Measurements from ENCODE around the gene CISD3. TPM values are rescaled to one million over a fixed set of nuclear protein-coding genes. Genes with fewer than 3 reads are reported as not detected.

The CISD3 gene
- total and polyA plus RNA-seq, 10 of the 15 experiments (the other 5 are each of a cell fraction or from before 2014, with no cell fraction given) = 2.6 to 38.1 (median 8.1) TPM

GRCh38 chr17:38729886-38730525 lies at the start of gene CISD3 (continued):
- TF ChIP-seq RCOR1 (conservative IDR thresholded peaks at IDR 0.05; ENCODE audit: low read depth, low read length) = no peak
- no peak for TF ChIP-seq MEF2A (IDR thresholded peaks at IDR 0.05; ENCODE audit: insufficient read depth, low read depth, low read length)
- no peak for TF ChIP-seq ATF3 (IDR thresholded peaks at IDR 0.05; ENCODE audit: borderline replicate concordance, extremely low read depth, low read depth, low read length)
- peak; percentile 69 for TF ChIP-seq IKZF1 (conservative IDR thresholded peaks at IDR 0.05)
- TF ChIP-seq ZNF274 (IDR thresholded peaks at IDR 0.05; ENCODE audit: insufficient read depth, insufficient read length) = no peak
- TF ChIP-seq KAT2A (conservative IDR thresholded peaks at IDR 0.05; ENCODE audit: control insufficient read depth, low read depth, low read length) = no peak
- TF ChIP-seq WRNIP1 (IDR thresholded peaks at IDR 0.05; ENCODE audit: borderline replicate concordance, low read depth, low read length) = no peak
- TF ChIP-seq FOXK2 (IDR thresholded peaks at IDR 0.05) = no peak
- TF ChIP-seq IRF5 (IDR thresholded peaks at IDR 0.05; ENCODE audit: borderline replicate concordance) = no peak
- no peak for TF ChIP-seq GABPA (IDR thresholded peaks at IDR 0.05; ENCODE audit: low read depth)
- no peak for TF ChIP-seq CBFB (IDR thresholded peaks at IDR 0.05; ENCODE audit: low read depth)
- no peak for TF ChIP-seq CHD1 (IDR thresholded peaks at IDR 0.05; ENCODE audit: low read depth, low read length)
- no peak for TF ChIP-seq MYC (IDR thresholded peaks at IDR 0.05; ENCODE audit: insufficient read depth, insufficient read length, insufficient replicate concordance, low read length, severe bottlenecking)
- no peak for TF ChIP-seq EZH2 (IDR thresholded peaks at IDR 0.05; ENCODE audit: borderline replicate concordance, control insufficient read depth, low read depth, low read length)
- no peak for TF ChIP-seq FOS (IDR thresholded peaks at IDR 0.05; ENCODE audit: borderline replicate concordance, extremely low read depth, insufficient read length)
- 0 out of 2 replicates have a peak, but pooled peaks have one; percentile 12 for TF ChIP-seq NRF1 (conservative IDR thresholded peaks at IDR 0.05; ENCODE audit: low read depth, low read length)
- TF ChIP-seq ETV6 (conservative IDR thresholded peaks at IDR 0.05 in 1 of 2, IDR thresholded peaks at IDR 0.05 in 1 of 2; ENCODE audit: borderline replicate concordance in 1 of 2, low read depth in 1 of 2) = peak in 1 of 2 experiments; percentile 45; a peak in 1 of 4 replicates
- TF ChIP-seq EED (IDR thresholded peaks at IDR 0.05; ENCODE audit: low read depth) = no peak
- peak; percentile 79 for TF ChIP-seq NR2F1 (conservative IDR thresholded peaks at IDR 0.05)
- peak; percentile 88 for TF ChIP-seq DPF2 (IDR thresholded peaks at IDR 0.05)
- TF ChIP-seq CHD2 (IDR thresholded peaks at IDR 0.05; ENCODE audit: borderline replicate concordance, low read depth, low read length) = 0 out of 2 replicates have a peak, but pooled peaks have one; percentile 12
- no peak for TF ChIP-seq MAX (IDR thresholded peaks at IDR 0.05; ENCODE audit: low read depth, low read length)
- peak; percentile 23; the same call in 1 of the 2 replicates for TF ChIP-seq TCF12 (IDR thresholded peaks at IDR 0.05; ENCODE audit: low read depth, low read length)
- TF ChIP-seq SIX5 (IDR thresholded peaks at IDR 0.05; ENCODE audit: low read depth, low read length, severe bottlenecking) = no peak
- no peak for TF ChIP-seq HSF1 (IDR thresholded peaks at IDR 0.05; ENCODE audit: low read depth, low read length)
- no peak for TF ChIP-seq ATF2 (IDR thresholded peaks at IDR 0.05; ENCODE audit: low read length)
- TF ChIP-seq SP1 (IDR thresholded peaks at IDR 0.05; ENCODE audit: low read depth, low read length) = peak; percentile 43

Measured in GM12878 (cell line).